Activated CD4-positive, alpha-beta memory T cell treated with anti-CD3 and anti-CD28 coated beads for 36 hours (primary cell): ENCODE results near the gene LAMA5. TPM values are rescaled to one million over a fixed set of nuclear protein-coding genes. Genes with fewer than 3 reads are reported as not detected.
A peak's percentile ranks its signal among the peaks of the same experiment; 100 is the strongest.

Experiments
- CTCF ChIA-PET: fragments of 350-600 bp; sonication (Branson Sonifier 250); formaldehyde crosslinking; loops from one replicate; lab custom pipeline; 2021; ENCODE audit warnings: antibody characterized with exemption, inconsistent platforms; lab: Charles Lee
- POLR2A ChIA-PET: fragments of 350-600 bp; sonication (Branson Sonifier 250); formaldehyde crosslinking; loops from one replicate; lab custom pipeline; 2021; ENCODE audit warnings: antibody characterized with exemption; lab: Charles Lee
- DNase-seq: peaks from one replicate; pipeline ENCODE4 v3.0.0-alpha.2; 2020
- H3K27ac Mint-ChIP-seq: one replicate; pipeline ENCODE4 v1.8.0; 2021; ENCODE audit warnings: mixed read lengths
- H3K27me3 Mint-ChIP-seq: one replicate; pipeline ENCODE4 v1.8.0; 2021; ENCODE audit warnings: mixed read lengths
- H3K36me3 Mint-ChIP-seq: one replicate; pipeline ENCODE4 v1.8.0; 2021; ENCODE audit warnings: mixed read lengths
- H3K4me1 Mint-ChIP-seq: one replicate; pipeline ENCODE4 v1.8.0; 2021; ENCODE audit warnings: low read depth, mixed read lengths
- H3K4me3 Mint-ChIP-seq: one replicate; pipeline ENCODE4 v1.8.0; 2021; ENCODE audit warnings: mild to moderate bottlenecking, mixed read lengths
- H3K9me3 Mint-ChIP-seq: one replicate; pipeline ENCODE4 v1.8.0; 2021; ENCODE audit warnings: mixed read lengths
- intact Hi-C: fragments of 100-400 bp; cut with micrococcal nuclease; formaldehyde crosslinking; loops from one replicate; pipeline ENCODE4 v1.15.1; 2023
- total RNA-seq, 2 experiments: library from RNA; stranded (reverse); gene quantifications; one replicate each; pipeline ENCODE4 v1.2.3, GENCODE V29; 2021

LAMA5 gene
- total RNA-seq = 1 to 10 TPM in 1 of 2 experiments, under 1 TPM in 1; 0.78 to 1.1 TPM

GRCh38 chr20:62367136-62367632 lies at the start of gene LAMA5:
Gene LAMA5 (minus strand): TSS chr20:62367312. CDS start chr20:62367245, 67 bp downstream.
- ChIA-PET POLR2A (no interaction called here), CTCF (interaction anchor here (2.2 kb wide), 1 partner anchor 15 kb away, joined by 15 read pairs; no protein-coding TSS in a partner anchor)
- Mint-ChIP-seq H3K27ac (no peak within 1 kb of the TSS), H3K4me1 (peaks cover 2% of the 10 kb centered on the region), H3K36me3 (no peaks in the 10 kb centered on the region), H3K27me3 (peaks cover 27% of the 10 kb centered on the region), H3K9me3 (no peaks in the 10 kb centered on the region), H3K4me3 (no peak within 1 kb of the TSS)
- intact Hi-C loops = no loop called here
- no peak for DNase-seq

GRCh38 chr20:62415354-62416111 lies 48.4 kb upstream of the LAMA5 start:
- H3K36me3 Mint-ChIP-seq = no peaks in the 10 kb centered on the region
- CTCF ChIA-PET = interaction anchor here (0.6 kb wide), 1 partner anchor 722 kb away, joined by 3 read pairs; no protein-coding TSS in a partner anchor
- no peak overlapping the region for H3K4me3 Mint-ChIP-seq
- no peaks in the 10 kb centered on the region for H3K9me3 Mint-ChIP-seq
- no peaks in the 10 kb centered on the region for H3K27me3 Mint-ChIP-seq
- POLR2A ChIA-PET = no interaction called here
- intact Hi-C loops = no loop called here
- DNase-seq = no peak
- no peaks in the 10 kb centered on the region for H3K4me1 Mint-ChIP-seq
- H3K27ac Mint-ChIP-seq = no peak overlapping the region

GRCh38 chr20:62413896-62414481 lies 46.9 kb upstream of the LAMA5 start:
- Mint-ChIP-seq H3K4me3 (no peak overlapping the region), H3K4me1 (peaks cover 3% of the 10 kb centered on the region), H3K27ac (no peak overlapping the region), H3K27me3 (no peaks in the 10 kb centered on the region), H3K9me3 (no peaks in the 10 kb centered on the region), H3K36me3 (no peaks in the 10 kb centered on the region)
- DNase-seq = no peak
- intact Hi-C loops = no loop called here
- POLR2A ChIA-PET = no interaction called here
- CTCF ChIA-PET = no interaction called here

GRCh38 chr20:62413025-62413570 lies 46.0 kb upstream of the LAMA5 start:
- Mint-ChIP-seq H3K9me3 (no peaks in the 10 kb centered on the region), H3K4me3 (no peak overlapping the region), H3K27ac (no peak overlapping the region), H3K27me3 (no peaks in the 10 kb centered on the region), H3K4me1 (peaks cover 3% of the 10 kb centered on the region), H3K36me3 (no peaks in the 10 kb centered on the region)
- ChIA-PET CTCF (no interaction called here), POLR2A (no interaction called here)
- intact Hi-C loops = no loop called here
- no peak for DNase-seq

- Mint-ChIP-seq H3K27me3 (no peaks in the 10 kb centered on the region), H3K27ac (no peak overlapping the region), H3K4me3 (no peak overlapping the region), H3K9me3 (no peaks in the 10 kb centered on the region), H3K36me3 (no peaks in the 10 kb centered on the region), H3K4me1 (peaks cover 9% of the 10 kb centered on the region)
- DNase-seq = no peak
- ChIA-PET CTCF (no interaction called here), POLR2A (no interaction called here)
- intact Hi-C loops = no loop called here
Measured at GRCh38 chr20:62412194-62413024, 45.3 kb upstream of the LAMA5 start.

- Mint-ChIP-seq H3K4me1 (peaks cover 10% of the 10 kb centered on the region), H3K27me3 (no peaks in the 10 kb centered on the region), H3K27ac (no peak overlapping the region), H3K36me3 (no peaks in the 10 kb centered on the region), H3K9me3 (no peaks in the 10 kb centered on the region), H3K4me3 (no peak overlapping the region)
- no peak for DNase-seq
- intact Hi-C loops = no loop called here
- ChIA-PET POLR2A (no interaction called here), CTCF (no interaction called here)
Measured at GRCh38 chr20:62411479-62412193, 44.5 kb upstream of the LAMA5 start.

- Mint-ChIP-seq H3K4me1 (peaks cover 14% of the 10 kb centered on the region), H3K27me3 (no peaks in the 10 kb centered on the region), H3K36me3 (no peaks in the 10 kb centered on the region), H3K9me3 (no peaks in the 10 kb centered on the region), H3K4me3 (no peak overlapping the region), H3K27ac (no peak overlapping the region)
- POLR2A ChIA-PET = no interaction called here
- no peak for DNase-seq
- intact Hi-C loops = no loop called here
- CTCF ChIA-PET = interaction anchor here (0.9 to 1.8 kb wide), 8 partner anchors 11 to 398 kb away, joined by 3 to 8 read pairs (median 4); no protein-coding TSS in a partner anchor
Measured at GRCh38 chr20:62410746-62411478, 43.8 kb upstream of the LAMA5 start.

GRCh38 chr20:62409931-62410745 lies 43.0 kb upstream of the LAMA5 start:
- Mint-ChIP-seq H3K4me3 (no peak overlapping the region), H3K4me1 (peaks cover 22% of the 10 kb centered on the region), H3K27ac (no peak overlapping the region), H3K36me3 (no peaks in the 10 kb centered on the region), H3K27me3 (no peaks in the 10 kb centered on the region), H3K9me3 (no peaks in the 10 kb centered on the region)
- peak; percentile 45 for DNase-seq
- intact Hi-C loops = loop anchor here (5.0 to 10.0 kb wide), 3 partner anchors 92 to 343 kb away; partner anchors contain the start of gene TAF4
- CTCF ChIA-PET = interaction anchor here (0.7 to 1.8 kb wide), 13 partner anchors 10 to 445 kb away, joined by 3 to 8 read pairs (median 3); no protein-coding TSS in a partner anchor
- POLR2A ChIA-PET = no interaction called here

GRCh38 chr20:62409086-62409853 lies 42.2 kb upstream of the LAMA5 start:
- Mint-ChIP-seq H3K36me3 (no peaks in the 10 kb centered on the region), H3K9me3 (no peaks in the 10 kb centered on the region), H3K27me3 (no peaks in the 10 kb centered on the region), H3K4me1 (peaks cover 23% of the 10 kb centered on the region), H3K4me3 (no peak overlapping the region), H3K27ac (no peak overlapping the region)
- ChIA-PET CTCF (interaction anchor here (0.7 to 1.8 kb wide), 9 partner anchors 9 to 446 kb away, joined by 3 to 8 read pairs (median 3); no protein-coding TSS in a partner anchor), POLR2A (no interaction called here)
- intact Hi-C loops = loop anchor here (5.0 to 10.0 kb wide), 3 partner anchors 93 to 342 kb away; partner anchors contain the start of gene TAF4
- no peak for DNase-seq
